Measurements from ENCODE around the gene ZCCHC24.

ZCCHC24 gene

DNA sequence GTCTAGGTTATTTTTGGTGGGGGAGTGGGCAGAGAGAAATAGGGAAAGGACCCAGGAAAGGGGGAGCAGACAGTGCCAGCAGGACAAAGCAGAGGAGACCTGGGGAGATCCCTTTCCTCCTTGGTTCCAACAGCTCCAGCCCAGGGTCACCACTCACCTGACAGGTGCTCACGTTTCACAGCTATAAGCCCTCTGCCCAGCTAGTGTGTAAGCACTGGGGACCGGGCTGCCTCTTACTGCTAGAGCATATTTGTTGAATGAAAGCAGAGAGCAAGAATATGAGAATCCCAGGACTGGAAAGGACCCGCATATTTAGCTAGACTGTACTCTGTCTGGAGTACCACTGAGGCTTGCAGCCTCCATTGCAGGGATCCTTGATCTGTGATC, 6.7 kb downstream of the ZCCHC24 start:
- TF ChIP-seq, protein P1, sequence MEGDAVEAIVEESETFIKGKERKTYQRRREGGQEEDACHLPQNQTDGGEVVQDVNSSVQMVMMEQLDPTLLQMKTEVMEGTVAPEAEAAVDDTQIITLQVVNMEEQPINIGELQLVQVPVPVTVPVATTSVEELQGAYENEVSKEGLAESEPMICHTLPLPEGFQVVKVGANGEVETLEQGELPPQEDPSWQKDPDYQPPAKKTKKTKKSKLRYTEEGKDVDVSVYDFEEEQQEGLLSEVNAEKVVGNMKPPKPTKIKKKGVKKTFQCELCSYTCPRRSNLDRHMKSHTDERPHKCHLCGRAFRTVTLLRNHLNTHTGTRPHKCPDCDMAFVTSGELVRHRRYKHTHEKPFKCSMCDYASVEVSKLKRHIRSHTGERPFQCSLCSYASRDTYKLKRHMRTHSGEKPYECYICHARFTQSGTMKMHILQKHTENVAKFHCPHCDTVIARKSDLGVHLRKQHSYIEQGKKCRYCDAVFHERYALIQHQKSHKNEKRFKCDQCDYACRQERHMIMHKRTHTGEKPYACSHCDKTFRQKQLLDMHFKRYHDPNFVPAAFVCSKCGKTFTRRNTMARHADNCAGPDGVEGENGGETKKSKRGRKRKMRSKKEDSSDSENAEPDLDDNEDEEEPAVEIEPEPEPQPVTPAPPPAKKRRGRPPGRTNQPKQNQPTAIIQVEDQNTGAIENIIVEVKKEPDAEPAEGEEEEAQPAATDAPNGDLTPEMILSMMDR (IDR thresholded peaks at IDR 0.05; ENCODE audit: low read depth, low read length), result no peak
- H3K4me3 ChIP-seq (ENCODE audit: low read depth, low read length), result no peak overlapping the region

DNA sequence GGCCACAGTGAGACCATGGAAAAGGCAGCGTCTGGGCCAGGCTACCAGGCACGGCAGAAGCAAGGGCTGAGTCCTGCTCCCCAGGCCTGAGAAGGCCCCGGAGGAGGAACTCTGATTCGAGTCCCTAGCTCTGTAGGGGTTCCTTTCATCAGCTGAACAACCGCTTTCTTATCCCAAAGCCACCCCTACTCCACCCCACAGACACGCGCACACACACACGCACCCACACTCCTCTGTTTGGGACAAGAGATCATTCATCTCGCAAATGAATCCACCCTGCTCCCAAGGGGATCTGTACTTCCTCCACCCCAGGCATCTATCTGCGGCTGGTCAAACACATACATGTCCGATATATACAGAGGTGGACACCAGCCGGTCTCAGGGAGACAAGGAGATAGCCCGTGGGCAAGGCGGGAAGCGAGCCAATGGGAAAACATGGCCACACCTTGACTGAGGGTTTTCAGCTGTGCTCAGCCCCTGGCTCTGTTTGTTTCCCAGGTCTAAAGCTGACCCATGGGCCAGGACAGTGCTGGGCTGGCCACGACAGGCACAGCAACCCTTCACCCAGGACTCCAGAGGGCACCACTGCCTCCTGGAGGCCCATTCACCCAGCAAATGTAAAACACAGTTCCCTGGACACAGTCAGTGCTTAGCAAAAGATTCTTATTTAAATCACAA, 7.3 kb downstream of the ZCCHC24 start:
- no peak overlapping the region for H3K4me3 ChIP-seq (ENCODE audit: low read depth, low read length)
- TF ChIP-seq, protein P1 (IDR thresholded peaks at IDR 0.05; ENCODE audit: low read depth, low read length), result 0 out of 2 replicates have a peak, but pooled peaks have one; percentile 12

DNA sequence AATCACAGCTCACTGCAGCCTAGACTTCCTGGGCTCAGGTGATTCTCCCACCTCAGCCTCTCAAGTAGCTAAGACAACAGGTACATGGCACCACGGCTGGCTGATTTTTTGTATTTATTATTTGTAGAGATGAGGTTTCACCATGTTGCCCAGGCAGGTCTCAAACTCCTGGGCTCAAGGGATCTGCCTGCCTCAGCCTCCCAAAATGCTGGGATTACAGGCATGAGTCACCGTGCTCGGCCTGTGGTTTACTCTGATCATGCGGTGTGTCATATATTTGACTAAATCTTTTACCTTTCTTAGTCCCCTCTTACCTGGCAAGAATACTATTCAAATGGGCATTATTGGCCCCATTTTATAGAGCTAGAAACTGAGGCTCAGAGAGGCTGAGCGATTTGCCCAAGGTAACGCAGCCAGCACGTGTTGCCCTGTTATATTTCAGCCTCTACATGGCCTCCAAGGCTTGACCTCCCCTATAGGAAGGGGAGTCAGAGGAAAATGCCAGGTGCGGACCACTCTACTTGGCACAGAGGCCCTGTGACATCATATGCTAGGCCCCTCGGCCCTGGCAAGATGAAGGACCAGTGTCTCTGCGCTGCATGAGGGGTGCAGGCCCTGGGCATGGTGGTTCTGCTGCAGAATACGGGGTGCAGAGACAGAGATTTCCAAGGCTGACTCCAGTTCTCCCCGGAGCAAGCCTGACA, 8.2 kb downstream of the ZCCHC24 start:
- TF ChIP-seq, protein P1 (IDR thresholded peaks at IDR 0.05; ENCODE audit: low read depth, low read length), result no peak
- no peak overlapping the region for H3K4me3 ChIP-seq (ENCODE audit: low read depth, low read length)

DNA sequence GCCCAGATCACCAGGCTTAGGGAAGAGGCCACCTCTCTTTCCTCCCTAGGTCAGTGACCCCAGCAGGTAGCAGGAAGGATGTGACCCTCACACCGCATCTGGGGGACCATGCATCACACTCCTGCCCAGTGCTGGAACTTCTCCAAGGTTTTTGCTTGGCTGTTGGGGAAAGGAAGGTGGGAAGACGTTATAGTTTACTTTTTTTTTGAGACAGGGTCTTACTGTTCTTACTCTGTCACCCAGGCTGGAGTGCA, 8.6 kb downstream of the ZCCHC24 start:
- TF ChIP-seq, protein P1 (IDR thresholded peaks at IDR 0.05; ENCODE audit: low read depth, low read length), result no peak
- H3K4me3 ChIP-seq (ENCODE audit: low read depth, low read length), result no peak overlapping the region

- TF ChIP-seq, protein P1 (IDR thresholded peaks at IDR 0.05; ENCODE audit: low read depth, low read length), result no peak
- H3K4me3 ChIP-seq (ENCODE audit: low read depth, low read length), result no peak overlapping the region
Measured at GRCh38 chr10:79436066-79436849, 9.2 kb downstream of the ZCCHC24 start.

DNA sequence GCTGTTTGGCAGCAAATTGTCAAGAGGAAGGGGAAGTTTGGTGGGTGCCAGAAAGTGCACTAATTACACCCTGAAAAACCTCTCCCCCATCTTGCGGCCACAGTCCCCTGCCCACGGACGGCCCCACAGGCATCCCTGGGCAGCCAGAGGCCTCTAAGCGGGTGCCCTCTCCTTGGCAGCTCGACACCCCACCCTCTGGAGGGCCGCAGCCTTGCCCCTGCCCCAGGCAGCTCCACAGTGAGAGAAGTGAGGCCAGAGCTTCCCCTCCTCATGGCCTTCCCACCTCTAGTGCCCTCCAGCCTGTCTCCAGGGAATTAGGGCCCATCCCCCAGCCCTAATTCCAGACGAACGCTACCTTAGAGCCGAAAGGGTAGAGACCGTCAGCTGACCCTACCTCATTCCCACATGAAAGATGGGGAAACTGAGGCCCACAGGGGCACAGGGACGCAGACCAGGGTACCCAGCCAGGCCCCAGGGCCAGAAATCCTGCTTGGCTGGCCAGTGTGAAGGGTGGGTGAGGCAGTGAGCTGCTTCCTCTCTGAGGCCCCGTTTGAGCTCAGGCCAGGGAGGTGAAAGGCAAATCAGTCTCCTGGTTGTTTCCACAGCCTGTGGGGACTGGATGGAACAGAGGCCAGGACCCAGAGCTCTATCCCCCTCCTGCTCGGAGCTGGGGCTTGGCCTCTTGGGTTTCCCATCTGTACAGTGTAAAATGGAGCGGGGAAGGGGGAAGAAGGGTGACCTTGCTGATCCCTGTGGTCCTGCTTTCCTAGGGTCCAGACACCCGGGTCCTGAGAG, 10.0 kb downstream of the ZCCHC24 start:
- H3K4me3 ChIP-seq (ENCODE audit: low read depth, low read length), result peak overlapping the region; percentile 38
- TF ChIP-seq, protein P1 (IDR thresholded peaks at IDR 0.05; ENCODE audit: low read depth, low read length), result no peak

Data from WI38 (cell line).